ENCODE measurements around the gene BRD9. TPM values are rescaled to one million over a fixed set of nuclear protein-coding genes. Genes with fewer than 3 reads are reported as not detected.

Gene BRD9
- total and polyA plus RNA-seq, 12 donors = 11.3 to 39.5 (median 26.6) TPM

GRCh38 chr5:888638-889035 is 4.0 kb downstream of the BRD9 start:
- Histone ChIP-seq H3K27me3 (no peaks in the 10 kb centered on the region), H3K36me3 (replicated peaks in 1 of 2) (peaks cover 0 to 68% of the 10 kb centered on the region in 2 donors), H3K4me1 (replicated peaks in 1 of 2) (peaks cover 8 to 17% of the 10 kb centered on the region in 2 donors), H3K27ac (no peak overlapping the region), H3K9me3 (replicated peaks in 1 of 3) (no peaks in the 10 kb centered on the region), H3K4me3 (no peak overlapping the region)
- intact Hi-C loops (cut with DNase I) = no loop called here
- TF ChIP-seq, protein P1, sequence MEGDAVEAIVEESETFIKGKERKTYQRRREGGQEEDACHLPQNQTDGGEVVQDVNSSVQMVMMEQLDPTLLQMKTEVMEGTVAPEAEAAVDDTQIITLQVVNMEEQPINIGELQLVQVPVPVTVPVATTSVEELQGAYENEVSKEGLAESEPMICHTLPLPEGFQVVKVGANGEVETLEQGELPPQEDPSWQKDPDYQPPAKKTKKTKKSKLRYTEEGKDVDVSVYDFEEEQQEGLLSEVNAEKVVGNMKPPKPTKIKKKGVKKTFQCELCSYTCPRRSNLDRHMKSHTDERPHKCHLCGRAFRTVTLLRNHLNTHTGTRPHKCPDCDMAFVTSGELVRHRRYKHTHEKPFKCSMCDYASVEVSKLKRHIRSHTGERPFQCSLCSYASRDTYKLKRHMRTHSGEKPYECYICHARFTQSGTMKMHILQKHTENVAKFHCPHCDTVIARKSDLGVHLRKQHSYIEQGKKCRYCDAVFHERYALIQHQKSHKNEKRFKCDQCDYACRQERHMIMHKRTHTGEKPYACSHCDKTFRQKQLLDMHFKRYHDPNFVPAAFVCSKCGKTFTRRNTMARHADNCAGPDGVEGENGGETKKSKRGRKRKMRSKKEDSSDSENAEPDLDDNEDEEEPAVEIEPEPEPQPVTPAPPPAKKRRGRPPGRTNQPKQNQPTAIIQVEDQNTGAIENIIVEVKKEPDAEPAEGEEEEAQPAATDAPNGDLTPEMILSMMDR (IDR thresholded peaks at IDR 0.05) = no peak
- no peak for TF ChIP-seq POLR2A (IDR thresholded peaks at IDR 0.05)
- WGBS, 4 donors = 91 to 94% (median 93%) methylated on average over 11 of the region's 11 CpGs
- no peak for DNase-seq

DNA sequence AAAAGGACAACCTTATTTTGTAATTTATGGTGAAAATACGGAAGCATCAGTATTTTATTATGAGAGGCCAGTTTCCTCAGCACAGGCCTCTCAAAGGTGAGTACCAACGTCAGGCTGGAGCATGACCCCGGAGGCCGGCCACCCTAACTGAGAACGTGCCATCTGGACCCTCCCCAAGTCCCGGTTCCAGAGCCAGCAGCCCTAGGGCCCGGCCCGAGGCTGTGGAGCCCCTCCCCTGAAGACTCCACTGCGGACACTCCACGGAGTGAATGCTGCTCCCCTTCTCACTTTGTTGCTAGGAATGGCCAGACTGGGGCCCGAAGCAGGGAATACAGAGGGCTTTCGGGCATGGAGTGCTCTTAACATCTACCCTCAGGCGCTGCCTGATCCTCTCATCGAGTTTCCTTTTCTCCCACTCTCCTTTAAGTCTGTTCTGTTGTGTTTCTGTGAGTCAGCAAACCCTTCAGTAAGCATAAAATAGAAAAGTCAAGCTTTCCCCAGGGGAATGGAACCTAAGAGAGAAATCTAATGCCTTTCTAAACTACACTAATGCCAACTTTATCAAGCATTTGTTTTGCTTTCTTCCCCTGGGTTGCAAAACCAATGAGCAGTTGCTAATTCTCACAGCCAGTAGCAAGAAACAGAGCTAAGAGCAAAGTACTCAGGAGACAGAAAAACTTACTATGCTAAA is 4.5 kb downstream of the BRD9 start:
- intact Hi-C loops (cut with DNase I) = no loop called here
- peaks cover 0 to 73% of the 10 kb centered on the region in 2 donors for H3K36me3 ChIP-seq (replicated peaks in 1 of 2)
- WGBS, 4 donors = 89 to 95% (median 91%) methylated on average over 10 to 14 of the region's 14 CpGs
- no peak for TF ChIP-seq POLR2A (IDR thresholded peaks at IDR 0.05)
- TF ChIP-seq, protein P1 (IDR thresholded peaks at IDR 0.05) = no peak
- H3K9me3 ChIP-seq (replicated peaks in 1 of 3) = no peaks in the 10 kb centered on the region
- H3K27ac ChIP-seq = no peak overlapping the region
- DNase-seq = no peak
- peaks cover 8 to 15% of the 10 kb centered on the region in 2 donors for H3K4me1 ChIP-seq (replicated peaks in 1 of 2)
- H3K27me3 ChIP-seq = no peaks in the 10 kb centered on the region
- H3K4me3 ChIP-seq = no peak overlapping the region

DNA sequence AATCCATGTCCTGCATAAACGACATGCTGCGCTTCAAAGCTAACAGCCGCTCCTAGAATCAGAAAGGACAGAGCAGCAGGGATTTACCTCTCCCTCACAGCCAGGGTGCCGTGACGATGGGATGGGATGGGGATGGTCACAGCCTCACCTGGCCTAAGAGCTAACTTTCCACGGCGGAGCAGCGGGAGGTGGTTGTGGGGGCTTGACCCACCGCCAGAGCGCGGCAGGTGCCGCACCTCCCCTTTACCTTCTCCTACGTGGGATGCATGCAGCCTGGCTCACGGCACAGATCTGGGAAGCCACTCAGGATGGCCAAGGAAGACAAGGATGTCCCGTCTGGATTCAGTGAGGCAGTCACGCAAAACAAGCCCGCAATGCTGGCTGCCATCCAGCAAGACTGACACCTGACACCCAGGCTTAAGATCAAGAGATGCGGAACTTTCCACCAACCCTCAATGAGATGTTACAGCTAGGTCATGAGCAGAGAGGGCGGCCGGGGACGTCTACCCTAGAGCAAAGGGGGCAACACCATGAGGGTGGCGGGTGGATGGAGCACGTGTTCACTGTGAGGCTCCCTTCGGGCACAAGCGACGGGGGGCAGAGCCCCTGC is 5.8 kb downstream of the BRD9 start:
- Histone ChIP-seq H3K4me3 (no peak overlapping the region), H3K36me3 (replicated peaks in 1 of 2) (peaks cover 0 to 77% of the 10 kb centered on the region in 2 donors), H3K27me3 (no peaks in the 10 kb centered on the region), H3K9me3 (replicated peaks in 1 of 3) (no peaks in the 10 kb centered on the region), H3K27ac (no peak overlapping the region), H3K4me1 (replicated peaks in 1 of 2) (peaks cover 7 to 9% of the 10 kb centered on the region in 2 donors)
- no peak for DNase-seq
- no peak for TF ChIP-seq POLR2A (IDR thresholded peaks at IDR 0.05)
- TF ChIP-seq, protein P1 (IDR thresholded peaks at IDR 0.05) = no peak
- intact Hi-C loops (cut with DNase I) = no loop called here
- WGBS, 4 donors = 91 to 93% (median 92%) methylated on average over 15 to 26 of the region's 26 CpGs

DNA sequence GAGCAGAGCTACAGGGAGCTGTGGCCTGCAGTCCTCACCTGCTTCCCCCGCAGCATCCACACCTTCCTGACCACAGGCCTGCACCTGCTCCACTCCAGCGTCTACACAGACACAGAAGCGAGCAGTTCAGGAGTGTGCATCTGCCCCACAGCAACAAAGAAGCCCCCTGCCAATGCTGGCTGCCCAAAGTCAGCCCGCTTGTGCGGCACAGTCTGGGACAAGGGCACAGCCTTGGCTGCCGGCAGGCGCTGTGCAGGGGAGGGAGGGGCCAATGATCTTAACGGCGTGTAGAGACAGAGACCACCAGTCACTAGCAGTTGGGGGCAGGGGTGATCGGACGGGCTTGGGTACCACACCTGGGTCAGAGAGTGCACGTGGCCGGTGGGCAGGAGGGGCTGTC is 6.6 kb downstream of the BRD9 start:
- DNase-seq = no peak
- peaks cover 0 to 84% of the 10 kb centered on the region in 2 donors for H3K36me3 ChIP-seq (replicated peaks in 1 of 2)
- intact Hi-C loops (cut with DNase I) = no loop called here

More for the DNA sequence above, 6.6 kb downstream of the BRD9 start:
- Histone ChIP-seq H3K4me3 (no peak overlapping the region), H3K9me3 (replicated peaks in 1 of 3) (no peaks in the 10 kb centered on the region), H3K4me1 (replicated peaks in 1 of 2) (peaks cover 0 to under 1% of the 10 kb centered on the region in 2 donors), H3K27ac (no peak overlapping the region), H3K27me3 (no peaks in the 10 kb centered on the region)
- 80 to 90% (median 85%) methylated on average over 11 to 13 of the region's 13 CpGs for WGBS, 4 donors
- TF ChIP-seq POLR2A (IDR thresholded peaks at IDR 0.05) = no peak
- TF ChIP-seq, protein P1 (IDR thresholded peaks at IDR 0.05) = no peak

All from adrenal gland (tissue), 12 donors.